SHP77 treated with DMSO at 0.1 percent for 48 hours (cell line): Measurements from ENCODE around the gene MARVELD2.
"Not testable (repeated sequence)": the region's sequence is repeated elsewhere in the genome, so short reads cannot be mapped to it uniquely, and the experiment has no call there.

Experiments
- DNase-seq: peaks from one replicate; lab custom pipeline; 2025; lab: John Stamatoyannopoulos, UW

Gene MARVELD2

DNA sequence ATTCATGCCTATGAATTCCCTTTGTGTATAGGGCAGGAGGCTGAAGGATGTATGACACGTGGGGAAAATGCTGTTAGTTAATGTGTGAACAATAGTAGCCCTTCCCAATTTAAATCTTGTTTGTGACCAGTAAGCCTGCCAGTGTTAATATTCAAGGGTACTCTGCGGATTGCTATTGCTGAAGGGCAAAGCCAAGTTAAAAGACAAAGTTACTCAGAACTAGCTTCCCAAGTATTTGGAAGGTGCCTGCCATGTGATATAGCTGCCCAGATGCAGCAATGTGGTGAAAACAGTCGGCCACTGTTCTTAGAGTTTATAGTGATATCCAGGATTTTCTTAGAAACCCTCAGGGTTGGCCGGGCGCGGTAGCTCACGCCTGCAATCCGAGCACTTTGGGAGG, 34.6 kb downstream of the MARVELD2 start:
- no peak for DNase-seq

DNA sequence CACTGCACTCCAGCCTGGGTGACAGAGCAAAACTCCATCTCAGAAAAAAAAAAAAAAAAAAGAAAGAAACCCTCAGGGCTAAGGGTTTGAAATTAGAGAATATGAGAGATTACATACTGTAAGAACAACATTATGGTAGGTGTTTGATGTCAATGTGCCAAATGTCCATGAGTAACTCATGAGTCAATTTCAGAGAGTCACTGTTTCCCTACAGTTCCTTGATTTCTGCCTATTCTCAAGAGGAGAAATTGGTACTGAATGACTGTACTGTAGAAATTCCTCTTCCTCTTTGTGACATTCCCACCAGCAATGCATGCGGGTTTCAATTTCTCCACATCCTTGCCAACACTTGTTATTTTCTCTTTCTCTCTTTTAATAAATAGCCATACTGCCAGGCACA, 35.2 kb downstream of the MARVELD2 start:
- no peak for DNase-seq

- DNase-seq = not testable (repeated sequence)
Measured at GRCh38 chr5:69450527-69450926, 35.6 kb downstream of the MARVELD2 start.

- no peak for DNase-seq
Measured at GRCh38 chr5:69451941-69452647, 37.2 kb downstream of the MARVELD2 start.

- DNase-seq = not testable (repeated sequence)
Measured at GRCh38 chr5:69453487-69453886, 38.6 kb downstream of the MARVELD2 start.

- no peak for DNase-seq
Measured at GRCh38 chr5:69454460-69455249, 39.7 kb downstream of the MARVELD2 start.

- not testable (repeated sequence) for DNase-seq
Measured at GRCh38 chr5:69455428-69455988, 40.6 kb downstream of the MARVELD2 start.

- no peak for DNase-seq
Measured at GRCh38 chr5:69462170-69462569, 47.3 kb downstream of the MARVELD2 start.

GRCh38 chr5:69466375-69466774, 51.5 kb downstream of the MARVELD2 start:
- not testable (repeated sequence) for DNase-seq

GRCh38 chr5:69467442-69468225, 52.7 kb downstream of the MARVELD2 start:
- no peak for DNase-seq

GRCh38 chr5:69468631-69469030, 53.7 kb downstream of the MARVELD2 start:
- no peak for DNase-seq

DNA sequence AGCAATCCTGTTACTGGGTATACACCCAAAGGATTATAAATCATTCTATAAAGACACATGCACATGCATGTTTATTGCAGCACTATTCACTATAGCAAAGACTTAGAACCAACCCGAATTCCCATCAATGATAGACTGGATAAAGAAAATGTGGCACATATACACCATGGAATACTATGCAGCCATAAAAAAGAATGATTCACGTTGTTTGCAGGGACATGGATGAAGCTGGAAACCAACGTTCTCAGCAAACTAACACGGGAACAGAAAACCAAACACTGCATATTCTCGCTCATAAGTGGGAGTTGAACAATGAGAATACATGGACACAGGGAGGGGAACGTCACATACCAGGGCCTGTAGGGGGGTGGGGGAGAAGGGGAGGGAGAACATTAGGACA, 56.6 kb downstream of the MARVELD2 start:
- not testable (repeated sequence) for DNase-seq

DNA sequence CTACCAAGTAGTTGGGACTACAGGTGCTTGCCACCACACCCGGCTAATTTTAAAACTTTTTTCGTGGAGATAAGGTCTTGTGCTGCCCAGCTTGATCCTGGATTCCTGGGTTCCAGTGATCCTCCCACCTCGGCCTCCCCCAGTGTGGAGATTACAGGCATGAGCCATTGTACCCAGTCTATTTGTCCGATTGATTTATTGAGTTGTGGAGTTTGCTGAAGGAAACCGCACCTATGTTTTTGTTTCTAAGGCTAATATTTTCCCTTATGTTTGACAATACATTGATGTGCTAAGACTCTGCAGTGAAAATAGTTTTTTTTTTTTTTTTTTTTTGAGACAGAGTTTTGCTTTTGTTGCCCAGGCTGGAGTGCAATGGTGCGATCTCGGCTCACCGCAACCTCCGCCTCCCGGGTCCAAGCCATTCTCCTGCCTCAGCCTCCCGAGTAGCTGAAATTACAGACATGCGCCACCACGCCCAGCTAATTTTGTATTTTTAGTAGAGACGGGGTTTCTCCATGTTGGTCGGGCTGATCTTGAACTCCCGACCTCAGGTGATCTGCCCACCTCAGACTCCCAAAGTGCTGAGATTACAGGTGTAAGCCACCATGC, 57.7 kb downstream of the MARVELD2 start:
- DNase-seq = not testable (repeated sequence)

GRCh38 chr5:69477170-69477569, 62.3 kb downstream of the MARVELD2 start:
- DNase-seq = no peak

- DNase-seq = not testable (repeated sequence)
Measured at GRCh38 chr5:69478296-69478695, 63.4 kb downstream of the MARVELD2 start.

- no peak for DNase-seq
Measured at GRCh38 chr5:69484891-69485290, 70.0 kb downstream of the MARVELD2 start.

- DNase-seq = no peak
Measured at GRCh38 chr5:69485471-69485870, 70.6 kb downstream of the MARVELD2 start.

DNA sequence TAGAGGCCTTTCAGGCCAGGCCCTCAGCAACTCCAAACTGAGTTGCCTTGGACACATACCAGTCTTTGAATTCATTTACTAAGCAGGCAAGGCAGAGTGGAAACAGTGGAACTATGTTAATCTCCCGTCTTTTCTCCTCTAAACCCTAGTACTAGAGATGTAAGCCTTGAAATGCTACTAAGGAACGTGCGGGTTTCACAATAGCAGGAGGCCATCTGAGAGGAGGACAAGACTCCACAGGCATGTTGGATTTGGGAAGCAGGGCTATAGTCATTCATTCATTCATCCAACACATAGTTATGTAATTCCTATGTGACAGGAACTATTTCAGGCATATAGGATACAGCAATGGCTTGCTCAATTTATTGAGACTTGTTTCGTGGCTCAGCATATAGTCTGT, 74.3 kb downstream of the MARVELD2 start:
- DNase-seq = no peak

- DNase-seq = no peak
Measured at GRCh38 chr5:69491027-69491426, 76.1 kb downstream of the MARVELD2 start.

DNA sequence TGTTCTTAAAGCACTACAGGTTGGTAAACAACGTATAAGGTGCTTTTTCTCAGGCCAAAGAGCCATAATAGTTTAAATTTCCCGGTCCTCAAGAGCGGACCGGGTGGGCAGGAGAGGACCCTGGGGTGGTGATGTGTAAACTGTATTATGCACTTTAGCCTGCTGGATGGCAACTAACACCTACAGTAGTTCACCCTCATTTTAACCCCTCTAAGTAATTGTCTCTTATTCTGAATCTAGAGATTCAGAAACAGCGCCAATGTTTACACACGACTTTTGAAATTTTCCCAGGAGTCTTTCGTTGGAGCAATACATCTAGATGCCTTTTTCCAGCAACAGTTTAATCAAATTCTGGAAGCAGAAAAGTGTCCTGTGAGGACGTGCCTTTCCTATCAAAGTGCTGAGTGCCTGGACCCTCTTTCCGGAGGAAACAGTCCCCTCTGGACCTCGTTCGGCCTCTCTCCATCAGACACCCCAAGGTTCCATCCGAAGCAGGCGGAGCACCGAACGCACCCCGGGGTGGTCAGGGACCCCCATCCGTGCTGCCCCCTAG, 77.0 kb downstream of the MARVELD2 start:
- no peak for DNase-seq

- DNase-seq = peak; percentile 32
Measured at GRCh38 chr5:69492391-69492922, 77.5 kb downstream of the MARVELD2 start, which contains the start of gene OCLN. TSS of gene OCLN (plus strand) at chr5:69492790. CDS start at chr5:69504245, 11,455 bp downstream.
